Posterior vena cava (tissue), 2 donors: ENCODE results near the gene XPO4. TPM values are rescaled to one million over a fixed set of nuclear protein-coding genes. Genes with fewer than 3 reads are reported as not detected.
"Not testable (repeated sequence)": the region's sequence is repeated elsewhere in the genome, so short reads cannot be mapped to it uniquely, and the experiment has no call there.

ENCODE experiments used
- DNase-seq: peaks from one replicate; pipeline ENCODE4 v3.0.0-alpha.2; 2020; ENCODE audit warnings: low spot score
- intact Hi-C, 2 donors: fragments of 100-400 bp; cut with DNase I; formaldehyde crosslinking; loops; one replicate each; pipeline versions ENCODE4 v1.14.1 to v1.14.2; 2022 to 2023
- total RNA-seq, 2 donors: library from RNA; stranded (reverse); fragmentation: NEBNext Ultra II Directional; extraction: Animal tissue kit (Norgen Biotek cat#: 25700); gene quantifications; one replicate each; pipeline ENCODE4 v1.2.1, GENCODE V29; 2021
- donor health status: DM: yes; HTN: yes; CAD: no.
- donor health status: DM: yes; HTN: yes; CAD: no.

XPO4 gene
- total RNA-seq, 2 donors from 2014 or later = 11.8 to 12.8 TPM

- no peak for DNase-seq
- intact Hi-C loops = loop anchor here in 1 of 2 donors (10.0 kb wide), 1 partner anchor 478 kb away; no protein-coding TSS in a partner anchor
These were observed 574 bp upstream of the XPO4 start for GRCh38 chr13:20903164-20903475.

DNA sequence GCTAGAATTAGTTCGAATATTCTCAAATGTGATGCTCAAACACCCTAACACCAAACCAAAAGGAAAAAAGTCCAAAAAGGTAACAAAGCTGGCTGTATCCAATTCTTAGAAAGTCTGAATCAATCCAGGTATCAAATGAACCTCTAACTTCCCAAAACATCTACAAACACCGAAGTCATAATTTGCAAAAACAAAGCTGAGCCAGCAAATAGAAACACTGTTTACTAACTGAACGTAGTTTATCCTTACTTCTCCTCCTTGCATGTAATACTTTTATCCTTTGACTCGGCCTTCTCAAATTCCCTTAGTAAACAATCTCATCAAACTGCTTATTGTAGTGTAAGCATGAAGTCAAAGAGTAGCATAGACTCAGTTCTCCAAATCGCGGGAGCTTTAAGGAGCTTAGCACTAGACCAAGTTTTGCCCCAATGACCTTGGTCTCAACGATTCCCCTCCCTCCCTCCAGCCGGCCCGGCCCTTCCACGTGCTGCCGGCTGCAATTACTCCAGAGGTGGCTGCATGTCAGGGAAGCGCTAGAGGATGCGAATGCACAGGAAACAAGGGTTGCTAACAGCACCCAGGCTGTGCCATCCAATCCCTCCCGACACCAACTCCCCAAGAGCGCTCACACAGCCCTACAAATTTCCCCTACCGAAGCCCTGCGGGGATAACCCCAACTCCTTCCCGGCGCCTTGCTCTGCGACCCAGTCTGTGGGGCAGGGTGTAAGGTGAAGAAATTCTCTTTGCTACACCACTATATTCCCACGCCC is 693 bp downstream of the XPO4 start:
- intact Hi-C loops = loop anchor here in 1 of 2 donors (10.0 kb wide), 1 partner anchor 477 kb away; no protein-coding TSS in a partner anchor
- no peak for DNase-seq

- DNase-seq = no peak
- intact Hi-C loops = no loop called here
These were observed 8.3 kb downstream of the XPO4 start for GRCh38 chr13:20894245-20894644.

GRCh38 chr13:20891768-20892167 is 10.8 kb downstream of the XPO4 start:
- intact Hi-C loops = no loop called here
- no peak for DNase-seq

DNA sequence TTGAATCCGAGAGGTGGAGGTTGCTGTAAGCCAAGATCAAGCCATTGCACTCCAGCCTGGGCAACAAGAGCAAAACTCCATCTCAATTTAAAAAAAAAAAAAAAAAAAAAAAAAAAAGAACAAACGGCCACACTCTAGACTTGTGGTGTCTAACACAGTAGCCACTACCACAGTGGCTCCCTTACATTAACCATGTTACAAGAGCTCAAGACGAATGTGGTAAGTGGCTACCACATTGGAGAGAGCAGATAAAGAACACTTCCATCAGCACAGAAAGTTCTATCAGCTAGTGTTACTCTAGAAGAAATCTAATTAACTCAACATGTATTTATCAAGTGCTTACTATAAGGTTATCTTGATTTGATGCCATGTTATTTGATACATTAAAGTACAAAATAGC is 11.5 kb downstream of the XPO4 start:
- no peak for DNase-seq
- intact Hi-C loops = no loop called here

- DNase-seq, intact Hi-C loops: not testable (repeated sequence)
These were observed 12.0 kb downstream of the XPO4 start for GRCh38 chr13:20890540-20890939.

GRCh38 chr13:20882206-20882605 is 20.3 kb downstream of the XPO4 start:
- intact Hi-C loops = no loop called here
- DNase-seq = no peak

- intact Hi-C loops = no loop called here
These were observed 24.6 kb downstream of the XPO4 start for GRCh38 chr13:20877902-20878301.

GRCh38 chr13:20876802-20877201 is 25.7 kb downstream of the XPO4 start:
- DNase-seq, intact Hi-C loops: not testable (repeated sequence)

More at GRCh38 chr13:20877902-20878301, 24.6 kb downstream of the XPO4 start:
- no peak for DNase-seq

DNA sequence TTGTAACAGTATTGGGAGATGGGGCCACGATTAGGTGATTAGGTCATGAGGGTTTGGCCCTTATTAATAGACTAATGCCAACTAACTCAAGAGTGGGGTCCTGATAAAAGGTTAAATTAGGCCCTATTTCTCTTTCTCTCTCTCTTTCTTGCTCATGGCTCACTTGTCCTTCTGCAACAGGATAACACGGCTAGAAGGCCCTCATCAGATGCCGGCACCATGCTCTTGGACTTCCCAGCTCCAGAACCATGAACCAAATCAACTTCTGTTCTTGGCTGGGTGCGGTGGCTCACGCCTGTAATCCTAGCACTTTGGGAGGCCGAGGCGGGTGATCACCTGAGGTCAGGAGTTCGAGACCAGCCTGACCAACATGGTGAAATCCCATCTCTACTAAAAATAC is 28.1 kb downstream of the XPO4 start:
- DNase-seq, intact Hi-C loops: not testable (repeated sequence)

- intact Hi-C loops = no loop called here
- DNase-seq = no peak
These were observed 29.2 kb downstream of the XPO4 start for GRCh38 chr13:20873348-20873747.

DNA sequence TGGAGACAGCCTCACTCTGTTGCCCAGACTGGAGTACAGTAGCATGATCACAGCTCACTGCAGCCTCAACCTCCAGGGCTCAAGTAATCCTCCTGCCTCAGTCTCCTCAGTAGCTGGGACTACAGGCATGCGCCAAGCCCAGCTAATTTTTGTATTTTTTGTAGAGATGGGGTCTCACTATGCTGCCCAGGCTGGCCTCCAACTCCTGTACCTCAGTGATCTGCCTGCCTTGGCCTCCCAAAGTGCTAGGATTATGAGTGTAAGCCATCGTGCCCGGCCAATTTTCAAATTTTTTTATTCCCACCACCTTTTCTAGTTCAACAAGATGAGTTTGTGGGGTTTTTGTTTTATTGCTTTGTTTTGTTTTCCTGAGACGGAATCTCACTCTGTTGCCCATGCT is 31.7 kb downstream of the XPO4 start:
- intact Hi-C loops = no loop called here
- DNase-seq = no peak

DNA sequence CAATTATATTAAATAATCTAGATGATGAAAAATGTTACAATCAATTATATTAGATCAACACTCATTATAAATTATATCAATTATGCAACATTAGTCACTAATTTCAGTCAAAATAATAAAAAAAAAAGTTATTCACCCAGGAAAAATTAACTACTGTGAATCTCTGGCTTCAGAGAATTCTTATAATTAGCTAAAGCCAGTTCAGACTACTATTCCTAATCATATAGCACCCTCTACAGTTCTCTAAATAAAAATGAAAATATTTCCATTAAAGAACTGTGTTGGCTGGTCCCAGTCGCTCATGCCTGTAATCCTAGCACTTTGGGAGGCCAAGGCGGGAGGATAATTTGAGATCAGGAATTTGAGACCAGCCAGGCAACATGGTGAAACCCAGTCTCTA is 33.0 kb downstream of the XPO4 start:
- intact Hi-C loops = no loop called here
- DNase-seq = no peak

GRCh38 chr13:20867408-20867807 is 35.1 kb downstream of the XPO4 start:
- no peak for DNase-seq
- intact Hi-C loops = no loop called here

DNA sequence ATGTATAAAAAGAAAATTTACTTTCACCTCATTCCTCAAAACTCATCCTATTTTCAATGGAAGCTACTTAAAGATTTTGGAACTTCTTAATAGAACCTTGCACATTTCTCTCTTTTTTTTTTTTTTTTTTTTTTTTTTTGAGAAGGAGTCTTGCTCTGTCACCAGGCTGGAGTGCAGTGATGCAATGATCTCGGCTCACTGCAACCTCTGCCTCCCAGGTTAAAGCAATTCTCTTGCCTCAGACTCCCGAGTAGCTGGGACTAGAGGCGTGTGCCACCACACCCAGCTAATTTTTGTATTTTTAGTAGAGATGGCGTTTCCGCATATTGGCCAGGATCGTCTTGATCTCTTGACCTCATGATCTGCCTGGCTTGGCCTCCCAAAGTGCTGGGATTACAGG is 40.9 kb downstream of the XPO4 start:
- DNase-seq, intact Hi-C loops: not testable (repeated sequence)

DNA sequence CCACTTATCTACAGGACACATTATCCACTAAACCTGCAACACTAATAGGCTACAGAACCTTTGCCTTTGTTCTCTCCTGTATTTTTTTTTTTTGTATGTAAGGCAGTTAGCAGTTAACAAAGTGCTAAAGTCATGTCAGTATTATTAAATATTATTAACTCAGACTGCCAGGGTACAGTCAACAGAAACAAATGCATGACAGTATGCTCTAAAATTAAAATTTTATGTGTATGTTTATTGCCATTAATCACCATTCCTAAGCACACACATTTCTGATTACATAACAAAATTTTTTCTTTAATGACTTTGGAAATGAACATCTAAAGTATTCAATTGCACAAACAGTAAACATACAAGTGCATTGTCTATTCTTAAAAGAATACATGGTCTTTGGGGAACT is 41.7 kb downstream of the XPO4 start:
- intact Hi-C loops = no loop called here
- DNase-seq = no peak

GRCh38 chr13:20856650-20857049 is 45.9 kb downstream of the XPO4 start:
- intact Hi-C loops = no loop called here
- DNase-seq = no peak

DNA sequence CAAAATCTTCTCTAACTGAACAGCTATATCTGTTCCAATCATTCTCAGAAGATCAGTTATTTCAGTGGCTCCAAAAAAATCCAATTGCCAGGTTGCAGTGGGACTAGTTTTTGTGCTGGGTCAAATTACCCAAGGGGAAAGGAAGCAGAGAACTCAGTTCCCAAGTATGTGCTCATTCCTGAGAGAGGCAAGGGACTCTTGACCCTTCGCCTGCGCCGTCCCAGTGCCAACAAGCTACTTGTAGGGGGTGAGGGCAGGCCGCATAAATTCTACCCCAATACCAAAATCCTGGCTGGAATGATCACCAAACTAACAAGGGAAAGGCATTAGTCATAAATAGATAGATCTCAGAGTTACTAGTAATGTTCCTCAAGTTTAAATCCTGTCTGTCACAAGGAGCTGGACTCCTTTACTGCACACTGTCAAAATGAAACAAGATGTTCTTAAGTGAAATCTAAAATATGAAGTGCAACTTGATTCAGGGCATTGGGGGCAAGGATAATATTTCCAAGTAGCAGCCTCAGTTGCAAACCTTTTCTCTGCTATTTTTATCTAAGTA is 50.6 kb downstream of the XPO4 start:
- intact Hi-C loops = no loop called here
- no peak for DNase-seq

- no peak for DNase-seq
- intact Hi-C loops = no loop called here
These were observed 53.6 kb downstream of the XPO4 start for GRCh38 chr13:20848944-20849343.

GRCh38 chr13:20848203-20848602 is 54.3 kb downstream of the XPO4 start:
- DNase-seq = no peak
- intact Hi-C loops = no loop called here

- intact Hi-C loops = no loop called here
These were observed 55.2 kb downstream of the XPO4 start for GRCh38 chr13:20847296-20847695.

More at GRCh38 chr13:20847296-20847695, 55.2 kb downstream of the XPO4 start:
- no peak for DNase-seq
